Panc1 (cell line): ENCODE results near the gene PJA2.

ENCODE experiments used
- POLR2AphosphoS5 ChIP-seq: IDR thresholded peaks from 2 replicates; pipeline ENCODE4 v1.6.1; 2012; ENCODE audit warnings: mild to moderate bottlenecking, low read depth, low read length, moderate library complexity
- REST ChIP-seq, 2 experiments: IDR thresholded peaks; 2 replicates each; pipeline ENCODE4 v1.6.1; 2011 to 2012; ENCODE audit warnings: low read depth in 2 of 2, control low read depth in 1 of 2, low read length in 1 of 2, mild to moderate bottlenecking in 1 of 2, moderate library complexity in 1 of 2; ENCODE audit not compliant: insufficient read depth in 1 of 2
- TF ChIP-seq, protein P1 (sequence below): fragments of 450-650 bp; IDR thresholded peaks from 2 replicates; pipeline ENCODE4 v1.5.1; 2017; ENCODE audit warnings: mild to moderate bottlenecking

DNA sequence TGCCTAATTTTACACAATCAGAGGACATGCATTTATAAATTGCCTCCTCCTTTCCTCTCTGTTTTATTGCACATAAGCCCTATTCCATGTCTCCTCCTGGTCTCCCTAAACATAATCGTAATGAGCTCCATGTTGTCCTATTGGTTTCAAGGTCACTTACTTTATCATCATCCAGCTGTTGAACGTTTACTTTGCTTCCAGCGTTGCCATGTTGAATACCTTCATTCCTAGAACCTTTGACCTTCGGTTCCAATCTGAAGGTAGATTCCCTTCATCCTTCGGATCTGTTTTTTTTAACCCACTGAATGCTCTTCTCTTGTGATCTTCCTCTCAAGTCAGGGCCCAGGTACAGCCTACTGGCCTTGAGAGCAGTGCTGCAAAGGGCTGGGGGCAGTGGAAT, 84.3 kb downstream of the PJA2 start:
- TF ChIP-seq, protein P1, sequence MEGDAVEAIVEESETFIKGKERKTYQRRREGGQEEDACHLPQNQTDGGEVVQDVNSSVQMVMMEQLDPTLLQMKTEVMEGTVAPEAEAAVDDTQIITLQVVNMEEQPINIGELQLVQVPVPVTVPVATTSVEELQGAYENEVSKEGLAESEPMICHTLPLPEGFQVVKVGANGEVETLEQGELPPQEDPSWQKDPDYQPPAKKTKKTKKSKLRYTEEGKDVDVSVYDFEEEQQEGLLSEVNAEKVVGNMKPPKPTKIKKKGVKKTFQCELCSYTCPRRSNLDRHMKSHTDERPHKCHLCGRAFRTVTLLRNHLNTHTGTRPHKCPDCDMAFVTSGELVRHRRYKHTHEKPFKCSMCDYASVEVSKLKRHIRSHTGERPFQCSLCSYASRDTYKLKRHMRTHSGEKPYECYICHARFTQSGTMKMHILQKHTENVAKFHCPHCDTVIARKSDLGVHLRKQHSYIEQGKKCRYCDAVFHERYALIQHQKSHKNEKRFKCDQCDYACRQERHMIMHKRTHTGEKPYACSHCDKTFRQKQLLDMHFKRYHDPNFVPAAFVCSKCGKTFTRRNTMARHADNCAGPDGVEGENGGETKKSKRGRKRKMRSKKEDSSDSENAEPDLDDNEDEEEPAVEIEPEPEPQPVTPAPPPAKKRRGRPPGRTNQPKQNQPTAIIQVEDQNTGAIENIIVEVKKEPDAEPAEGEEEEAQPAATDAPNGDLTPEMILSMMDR = no peak
- TF ChIP-seq REST (IDR thresholded peaks at IDR 0.05; ENCODE audit: insufficient read depth in 1 of 2, low read depth in 2 of 2, low read length in 1 of 2) (no peak), POLR2AphosphoS5 (no peak)
